Activated CD8-positive, alpha-beta memory T cell treated with anti-CD3 and anti-CD28 coated beads, Interleukin-2, amount 50 U/mL, for 1 hour (primary cell): ENCODE data around the gene CERS4.
"Not testable (repeated sequence)": the region's sequence is repeated elsewhere in the genome, so short reads cannot be mapped to it uniquely, and the experiment has no call there.

ENCODE experiments used
- DNase-seq: peaks from one replicate; pipeline ENCODE4 v3.0.0-alpha.2; 2020; ENCODE audit errors: extremely low read depth

CERS4 gene

GRCh38 chr19:8208922-8209461, at the start of gene CERS4:
CERS4 (plus strand) TSS chr19:8209370; CDS start chr19:8251077, 41,707 bp downstream.
- no peak for DNase-seq

GRCh38 chr19:8161135-8161646, 48.0 kb upstream of the CERS4 start:
- no peak for DNase-seq

GRCh38 chr19:8163759-8164158, 45.4 kb upstream of the CERS4 start:
- no peak for DNase-seq

GRCh38 chr19:8167985-8168384, 41.2 kb upstream of the CERS4 start:
- no peak for DNase-seq

- DNase-seq, result no peak
Measured at GRCh38 chr19:8168537-8168936, 40.6 kb upstream of the CERS4 start.

GRCh38 chr19:8174706-8175105, 34.5 kb upstream of the CERS4 start:
- DNase-seq, result no peak

GRCh38 chr19:8180018-8180417, 29.2 kb upstream of the CERS4 start:
- DNase-seq, result no peak

- no peak for DNase-seq
Measured at GRCh38 chr19:8184274-8184673, 24.9 kb upstream of the CERS4 start.

- no peak for DNase-seq
Measured at GRCh38 chr19:8185343-8186068, 23.7 kb upstream of the CERS4 start.

GRCh38 chr19:8192221-8192820, 16.8 kb upstream of the CERS4 start:
- no peak for DNase-seq

GRCh38 chr19:8194528-8195267, 14.5 kb upstream of the CERS4 start:
- DNase-seq, result no peak

GRCh38 chr19:8196271-8196927, 12.8 kb upstream of the CERS4 start:
- DNase-seq, result no peak

GRCh38 chr19:8203288-8204120, 5.7 kb upstream of the CERS4 start:
- not testable (repeated sequence) for DNase-seq

GRCh38 chr19:8204961-8205360, 4.2 kb upstream of the CERS4 start:
- no peak for DNase-seq

GRCh38 chr19:8206147-8207087, 2.8 kb upstream of the CERS4 start:
- no peak for DNase-seq

GRCh38 chr19:8207326-8207725, 1.8 kb upstream of the CERS4 start:
- not testable (repeated sequence) for DNase-seq

- no peak for DNase-seq
Measured at GRCh38 chr19:8208119-8208921, 850 bp upstream of the CERS4 start.

GRCh38 chr19:8209462-8210378, 550 bp downstream of the CERS4 start:
- no peak for DNase-seq
